ENCODE data around the gene GSTA3. TPM values are rescaled to one million over a fixed set of nuclear protein-coding genes. Genes with fewer than 3 reads are reported as not detected.

The GSTA3 gene
- total RNA-seq, 4 donors from 2014 or later, result not detected

DNA sequence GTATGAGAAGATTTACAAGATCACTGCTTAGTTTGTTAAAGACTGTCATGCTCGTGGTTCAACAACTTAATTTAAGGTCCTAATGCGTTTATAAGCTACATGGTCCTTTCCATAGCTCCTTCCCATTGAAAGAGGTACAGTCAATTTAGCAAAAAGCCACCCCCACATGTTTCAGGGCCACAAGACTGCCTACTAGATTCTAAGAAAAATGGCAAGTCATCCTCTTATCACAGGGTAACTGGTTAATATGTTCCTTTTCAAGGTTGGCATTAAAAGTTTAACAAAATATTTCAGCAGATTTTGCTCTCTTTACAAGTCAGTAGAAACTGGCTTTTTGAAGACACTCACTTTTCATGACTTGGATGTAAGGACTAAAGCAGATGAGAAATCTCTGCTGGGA, 15.7 kb downstream of the GSTA3 start:
- intact Hi-C loops (cut with DNase I), result no loop called here
- no peak overlapping the region for H3K4me3 ChIP-seq
- H3K4me1 ChIP-seq, result no peaks in the 10 kb centered on the region
- 62% methylated on average over 2 of the region's 2 CpGs for WGBS
- H3K27me3 ChIP-seq, result no peaks in the 10 kb centered on the region
- no peak overlapping the region for H3K27ac ChIP-seq (replicated peaks in 1 of 4)
- H3K36me3 ChIP-seq, result no peaks in the 10 kb centered on the region
- TF ChIP-seq POLR2A (IDR thresholded peaks at IDR 0.05; ENCODE audit: low read depth), result no peak
- no peak for TF ChIP-seq EP300 (IDR thresholded peaks at IDR 0.05)
- no peak for TF ChIP-seq POLR2AphosphoS5 (IDR thresholded peaks at IDR 0.05)
- TF ChIP-seq, protein P1, sequence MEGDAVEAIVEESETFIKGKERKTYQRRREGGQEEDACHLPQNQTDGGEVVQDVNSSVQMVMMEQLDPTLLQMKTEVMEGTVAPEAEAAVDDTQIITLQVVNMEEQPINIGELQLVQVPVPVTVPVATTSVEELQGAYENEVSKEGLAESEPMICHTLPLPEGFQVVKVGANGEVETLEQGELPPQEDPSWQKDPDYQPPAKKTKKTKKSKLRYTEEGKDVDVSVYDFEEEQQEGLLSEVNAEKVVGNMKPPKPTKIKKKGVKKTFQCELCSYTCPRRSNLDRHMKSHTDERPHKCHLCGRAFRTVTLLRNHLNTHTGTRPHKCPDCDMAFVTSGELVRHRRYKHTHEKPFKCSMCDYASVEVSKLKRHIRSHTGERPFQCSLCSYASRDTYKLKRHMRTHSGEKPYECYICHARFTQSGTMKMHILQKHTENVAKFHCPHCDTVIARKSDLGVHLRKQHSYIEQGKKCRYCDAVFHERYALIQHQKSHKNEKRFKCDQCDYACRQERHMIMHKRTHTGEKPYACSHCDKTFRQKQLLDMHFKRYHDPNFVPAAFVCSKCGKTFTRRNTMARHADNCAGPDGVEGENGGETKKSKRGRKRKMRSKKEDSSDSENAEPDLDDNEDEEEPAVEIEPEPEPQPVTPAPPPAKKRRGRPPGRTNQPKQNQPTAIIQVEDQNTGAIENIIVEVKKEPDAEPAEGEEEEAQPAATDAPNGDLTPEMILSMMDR (IDR thresholded peaks at IDR 0.05), result no peak
- DNase-seq (ENCODE audit: extremely low spot score), result no peak
- no peaks in the 10 kb centered on the region for H3K9me3 ChIP-seq

DNA sequence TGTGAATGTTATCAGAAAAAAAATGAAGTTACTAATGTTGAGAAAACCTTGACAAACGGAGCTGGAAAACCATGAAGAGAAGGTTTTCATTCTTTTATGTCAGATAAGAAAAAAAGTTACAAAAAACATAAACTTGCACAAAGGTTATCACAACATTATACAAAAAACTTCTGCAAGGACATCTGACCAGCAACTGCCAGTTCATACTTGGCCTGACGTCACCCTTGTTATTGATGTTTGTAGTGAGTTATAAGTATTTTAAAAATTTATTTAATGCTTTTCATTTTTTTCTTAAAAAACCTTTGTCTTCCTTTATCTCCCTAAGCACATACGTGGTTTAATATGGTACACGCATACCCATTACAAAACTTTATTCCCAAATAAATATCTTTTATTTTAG, 16.3 kb downstream of the GSTA3 start:
- Histone ChIP-seq H3K27me3 (no peaks in the 10 kb centered on the region), H3K4me3 (no peak overlapping the region), H3K9me3 (no peaks in the 10 kb centered on the region), H3K4me1 (no peaks in the 10 kb centered on the region), H3K27ac (replicated peaks in 1 of 4) (no peak overlapping the region), H3K36me3 (no peaks in the 10 kb centered on the region)
- intact Hi-C loops (cut with DNase I), result no loop called here
- no peak for DNase-seq (ENCODE audit: extremely low spot score)
- TF ChIP-seq POLR2A (IDR thresholded peaks at IDR 0.05; ENCODE audit: low read depth) (no peak), POLR2AphosphoS5 (IDR thresholded peaks at IDR 0.05) (no peak), EP300 (IDR thresholded peaks at IDR 0.05) (no peak)
- 70% methylated on average over 4 of the region's 4 CpGs for WGBS

DNA sequence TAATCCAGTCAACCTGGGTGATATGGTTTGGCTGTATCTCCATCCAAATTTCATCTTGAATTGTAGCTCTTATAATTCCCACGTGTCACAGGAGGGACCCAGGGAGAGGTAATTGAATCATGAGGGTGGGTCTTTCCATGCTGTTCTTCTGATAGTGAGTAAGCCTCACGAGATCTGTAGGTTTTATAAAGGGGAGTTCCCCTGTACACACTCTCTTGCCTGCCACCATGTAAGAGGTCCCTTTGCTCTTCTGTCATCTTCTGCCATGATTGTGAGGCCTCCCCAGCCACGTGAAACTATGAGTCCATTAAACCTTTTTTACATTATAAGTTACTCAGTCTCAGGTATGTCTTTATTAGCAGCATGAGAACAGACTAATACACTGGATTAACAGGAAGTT, 19.5 kb downstream of the GSTA3 start:
- Histone ChIP-seq H3K9me3 (no peaks in the 10 kb centered on the region), H3K36me3 (no peaks in the 10 kb centered on the region), H3K4me3 (no peak overlapping the region), H3K27me3 (no peaks in the 10 kb centered on the region), H3K27ac (replicated peaks in 1 of 4) (no peak overlapping the region), H3K4me1 (no peaks in the 10 kb centered on the region)
- peak; percentile 24 for DNase-seq (ENCODE audit: extremely low spot score)
- 92% methylated on average over 3 of the region's 3 CpGs for WGBS
- intact Hi-C loops (cut with DNase I), result no loop called here
- no peak for TF ChIP-seq POLR2A (IDR thresholded peaks at IDR 0.05; ENCODE audit: low read depth)
- TF ChIP-seq POLR2AphosphoS5 (IDR thresholded peaks at IDR 0.05), result no peak
- TF ChIP-seq, protein P1 (IDR thresholded peaks at IDR 0.05), result no peak
- no peak for TF ChIP-seq EP300 (IDR thresholded peaks at IDR 0.05)

DNA sequence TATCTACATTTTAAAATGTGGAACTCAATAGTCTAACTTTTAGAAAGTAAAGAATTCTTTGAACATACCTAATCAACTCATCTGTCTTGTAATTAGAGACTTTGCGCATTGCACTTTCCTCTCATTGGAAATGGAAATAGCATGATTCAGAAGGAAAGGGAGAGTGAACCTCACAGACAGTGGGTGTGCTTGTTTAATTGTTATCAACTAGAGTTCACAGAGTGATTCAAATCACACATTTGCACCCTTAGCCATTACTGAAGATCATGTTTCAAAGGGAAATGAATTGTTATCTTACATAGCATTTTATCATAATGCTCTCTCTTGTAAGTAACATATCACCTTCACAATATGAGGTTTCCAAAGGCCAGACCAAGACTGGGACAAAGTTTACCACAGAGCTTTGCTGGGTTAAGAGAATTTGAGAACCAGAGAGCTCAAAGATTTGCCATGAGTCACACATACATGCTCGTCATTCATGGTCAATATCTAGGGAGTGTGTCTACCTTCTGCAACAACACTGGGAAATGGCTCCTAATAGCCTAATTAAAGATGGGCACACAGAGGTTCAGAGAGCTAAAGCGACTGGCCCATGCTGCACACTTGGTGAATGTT, 21.5 kb downstream of the GSTA3 start:
- Histone ChIP-seq H3K36me3 (no peaks in the 10 kb centered on the region), H3K27me3 (no peaks in the 10 kb centered on the region), H3K9me3 (no peaks in the 10 kb centered on the region), H3K4me3 (no peak overlapping the region), H3K27ac (replicated peaks in 1 of 4) (no peak overlapping the region), H3K4me1 (no peaks in the 10 kb centered on the region)
- no peak for TF ChIP-seq POLR2AphosphoS5 (IDR thresholded peaks at IDR 0.05)
- 100% methylated on average over 3 of the region's 3 CpGs for WGBS
- intact Hi-C loops (cut with DNase I), result loop anchor here (10.0 kb wide), 1 partner anchor 107 kb away; the partner anchor contains the start of gene GSTA4
- DNase-seq (ENCODE audit: extremely low spot score), result peak; percentile 53

DNA sequence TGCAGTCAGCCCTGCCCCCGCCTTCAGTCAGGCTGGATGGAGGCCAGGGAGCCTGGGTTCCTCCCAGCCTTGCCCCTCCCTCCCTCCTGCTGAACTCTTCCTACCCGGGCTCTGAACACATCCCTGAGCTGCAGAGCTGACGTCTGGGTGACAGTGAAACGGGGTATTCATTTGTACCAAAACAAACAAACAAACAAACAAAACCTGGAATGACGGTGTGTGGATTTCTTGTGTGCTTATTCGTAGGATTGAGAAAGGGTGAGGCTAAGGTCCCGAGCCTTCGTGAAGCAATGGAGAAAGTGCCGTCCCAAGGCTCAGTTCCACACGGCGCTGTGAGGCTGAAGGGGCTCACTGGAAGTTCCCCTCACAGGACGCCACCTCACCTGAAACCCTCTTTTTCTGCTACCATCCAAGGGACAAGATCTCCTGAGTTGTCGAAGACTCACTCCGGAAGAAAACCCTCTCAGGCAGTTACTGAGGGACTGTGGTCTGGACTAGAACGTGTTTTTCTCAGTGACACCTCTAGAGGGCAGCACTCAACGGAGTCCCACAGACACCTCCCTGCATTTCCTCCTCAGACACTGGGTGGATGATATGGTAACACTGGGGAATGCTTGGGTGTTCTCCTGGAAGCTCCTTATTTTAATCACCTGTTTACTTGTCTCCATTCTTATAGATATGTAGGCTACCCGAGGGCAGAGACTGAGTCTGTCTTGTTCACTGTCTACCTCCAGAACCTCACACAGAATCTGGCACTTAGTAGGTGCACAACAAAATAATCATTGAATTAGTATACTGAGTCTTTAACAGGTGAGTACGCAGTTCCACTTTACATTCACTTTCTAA, 27.3 kb downstream of the GSTA3 start:
- WGBS, result 10% methylated on average over 18 of the region's 18 CpGs
- peak; percentile 90 for DNase-seq (ENCODE audit: extremely low spot score)
- H3K27ac ChIP-seq (replicated peaks in 1 of 4), result peak overlapping the region; percentile 36 to 71 (median 47)

More for the DNA sequence above, 27.3 kb downstream of the GSTA3 start:
- peak overlapping the region; percentile 52 to 69 (median 59) for H3K4me3 ChIP-seq
- H3K9me3 ChIP-seq, result no peaks in the 10 kb centered on the region
- intact Hi-C loops (cut with DNase I), result loop anchor here (10.0 kb wide), 1 partner anchor 113 kb away; the partner anchor contains the start of gene GSTA4
- H3K4me1 ChIP-seq, result peaks cover 0 to 10% (median 6%) of the 10 kb centered on the region in 4 donors
- H3K27me3 ChIP-seq, result no peaks in the 10 kb centered on the region
- TF ChIP-seq, protein P1 (IDR thresholded peaks at IDR 0.05), result peak; percentile 69 to 84 (median 75)
- no peak for TF ChIP-seq EP300 (IDR thresholded peaks at IDR 0.05)
- TF ChIP-seq POLR2A (IDR thresholded peaks at IDR 0.05; ENCODE audit: low read depth), result no peak
- no peak for TF ChIP-seq POLR2AphosphoS5 (IDR thresholded peaks at IDR 0.05)
- H3K36me3 ChIP-seq, result no peaks in the 10 kb centered on the region

Data from esophagus muscularis mucosa (tissue), 4 donors.